IMR-90 (cell line): ENCODE results near the gene COX5B. TPM values are rescaled to one million over a fixed set of nuclear protein-coding genes. Genes with fewer than 3 reads are reported as not detected.

Source experiments
- ATAC-seq: fragments of 200-7000 bp; cut with Tn5 transposase; 2 replicates; pipeline ENCODE4 v1.9.1; 2020; ENCODE audit warnings: low read depth, mild to moderate bottlenecking, moderate library complexity
- BruUV-seq: library from RNA; stranded (reverse); fragments of 400-500 nt; replicated peaks from 2 replicates; lab custom pipeline; 2021; lab: Mats Ljungman, UMichigan
- CTCF ChIA-PET: fragments of 300-600 bp; formaldehyde crosslinking; extraction: SDS; loops from one replicate; lab custom pipeline; 2021; ENCODE audit warnings: antibody characterized with exemption; lab: Yijun Ruan, JAX
- POLR2A ChIA-PET: fragments of 300-600 bp; sonication (Branson Sonifier 250); formaldehyde crosslinking; loops from one replicate; lab custom pipeline; 2022; ENCODE audit warnings: antibody characterized with exemption; ENCODE audit not compliant: unreplicated experiment; lab: Charles Lee
- DNase-seq: peaks from one replicate; pipeline ENCODE4 v3.0.0; 2013
- H2AFZ ChIP-seq: replicated peaks from 2 replicates; pipeline ENCODE3; 2013; ENCODE audit warnings: low read length, mild to moderate bottlenecking; ENCODE audit not compliant: poor library complexity
- H2AK5ac ChIP-seq: 2 replicates; pipeline ENCODE4 v1.6.1; 2013; ENCODE audit warnings: low read depth, low read length, inconsistent platforms
- H2AK9ac ChIP-seq: replicated peaks from 2 replicates; pipeline ENCODE3; 2013; ENCODE audit warnings: mild to moderate bottlenecking, low read depth, low read length, moderate library complexity; ENCODE audit not compliant: poor library complexity
- H2BK120ac ChIP-seq: 2 replicates; pipeline ENCODE4 v1.6.1; 2013; ENCODE audit warnings: low read depth, low read length, inconsistent platforms
- H2BK15ac ChIP-seq: 3 replicates; pipeline ENCODE4 v1.6.1; 2013; ENCODE audit warnings: low read depth, low read length, inconsistent platforms
- H2BK20ac ChIP-seq: 2 replicates; pipeline ENCODE4 v1.6.1; 2013; ENCODE audit warnings: low read depth, mild to moderate bottlenecking, inconsistent platforms, low read length, moderate library complexity
- H2BK5ac ChIP-seq: 2 replicates; pipeline ENCODE4 v1.6.1; 2013; ENCODE audit warnings: mild to moderate bottlenecking, low read depth, low read length, inconsistent platforms; ENCODE audit not compliant: poor library complexity, severe bottlenecking
- H3K14ac ChIP-seq: replicated peaks from 2 replicates; pipeline ENCODE4 v1.6.1; 2013; ENCODE audit warnings: low read depth, low read length, inconsistent platforms
- H3K18ac ChIP-seq: 2 replicates; pipeline ENCODE4 v1.6.1; 2013; ENCODE audit warnings: low read depth, low read length, control low read depth
- H3K23ac ChIP-seq: 2 replicates; pipeline ENCODE4 v1.6.1; 2013; ENCODE audit warnings: low read depth, low read length, inconsistent platforms
- H3K27ac ChIP-seq: 2 replicates; pipeline ENCODE4 v1.5.1; 2013; ENCODE audit warnings: mild to moderate bottlenecking, control low read depth, low read length; ENCODE audit not compliant: insufficient read depth
- H3K27me3 ChIP-seq: 2 replicates; pipeline ENCODE4 v1.6.1; 2013; ENCODE audit warnings: low read length; ENCODE audit not compliant: control insufficient read depth, insufficient read depth
- H3K36me3 ChIP-seq: 2 replicates; pipeline ENCODE4 v1.6.1; 2013; ENCODE audit warnings: low read length, mixed read lengths; ENCODE audit not compliant: control insufficient read depth, insufficient read depth
- H3K4ac ChIP-seq: 2 replicates; pipeline ENCODE4 v1.6.1; 2013; ENCODE audit warnings: low read depth, low read length, inconsistent platforms
- H3K4me1 ChIP-seq: 2 replicates; pipeline ENCODE4 v1.6.1; 2013; ENCODE audit warnings: low read length, mixed read lengths; ENCODE audit not compliant: control insufficient read depth, insufficient read depth
- H3K4me2 ChIP-seq: 2 replicates; pipeline ENCODE4 v1.6.1; 2013; ENCODE audit warnings: low read depth, mild to moderate bottlenecking, control low read depth, low read length, moderate library complexity
- H3K4me3 ChIP-seq: 2 replicates; pipeline ENCODE4 v1.5.1; 2013; ENCODE audit warnings: low read depth, mild to moderate bottlenecking, control low read depth, low read length, moderate library complexity; ENCODE audit not compliant: insufficient read depth
- H3K56ac ChIP-seq: 2 replicates; pipeline ENCODE4 v1.6.1; 2013; ENCODE audit warnings: low read length, inconsistent platforms; ENCODE audit not compliant: insufficient read depth; ENCODE audit errors: extremely low read depth
- H3K79me1 ChIP-seq, 2 experiments: 2 replicates each; pipeline ENCODE4 v1.6.1; 2013; ENCODE audit warnings: low read length in 2 of 2, inconsistent platforms in 1 of 2, low read depth in 1 of 2
- H3K9ac ChIP-seq: 2 replicates; pipeline ENCODE4 v1.6.1; 2013; ENCODE audit warnings: low read depth, low read length, control low read depth
- H3K9me1 ChIP-seq: 2 replicates; pipeline ENCODE4 v1.6.1; 2013; ENCODE audit warnings: low read length, inconsistent platforms; ENCODE audit not compliant: insufficient read depth
- H3K9me3 ChIP-seq: 2 replicates; pipeline ENCODE4 v1.6.1; 2013; ENCODE audit warnings: low read length; ENCODE audit not compliant: control insufficient read depth, insufficient read depth
- H4K20me1 ChIP-seq: 2 replicates; pipeline ENCODE4 v1.6.1; 2013; ENCODE audit warnings: low read length, inconsistent platforms; ENCODE audit not compliant: insufficient read depth
- H4K5ac ChIP-seq: 2 replicates; pipeline ENCODE4 v1.6.1; 2013; ENCODE audit warnings: mild to moderate bottlenecking, low read depth, low read length, control low read depth
- H4K8ac ChIP-seq, 2 experiments: 2 replicates each; pipeline ENCODE4 v1.6.1; 2013; ENCODE audit warnings: low read depth in 2 of 2, low read length in 2 of 2, control low read depth in 1 of 2, inconsistent platforms in 1 of 2
- H4K91ac ChIP-seq: 2 replicates; pipeline ENCODE4 v1.6.1; 2013; ENCODE audit warnings: low read depth, low read length, inconsistent platforms; ENCODE audit not compliant: insufficient read depth
- BHLHE40 ChIP-seq: fragments of 150-350 bp; IDR thresholded peaks from 2 replicates; pipeline ENCODE4 v1.6.1; 2016; ENCODE audit warnings: mild to moderate bottlenecking, low read depth, low read length
- CEBPB ChIP-seq: IDR thresholded peaks from 2 replicates; pipeline ENCODE4 v1.6.1; 2012; ENCODE audit warnings: low read depth, low read length, improper control_type of control experiment
- CHD1 ChIP-seq: IDR thresholded peaks from 2 replicates; pipeline ENCODE4 v1.6.1; 2012; ENCODE audit warnings: low read depth, low read length, improper control_type of control experiment
- MXI1 ChIP-seq: IDR thresholded peaks from 2 replicates; pipeline ENCODE4 v1.6.1; 2012; ENCODE audit warnings: low read depth, mild to moderate bottlenecking, low read length, moderate library complexity, borderline replicate concordance
- POLR2A ChIP-seq: IDR thresholded peaks from 2 replicates; pipeline ENCODE4 v1.6.1; 2012; ENCODE audit warnings: mild to moderate bottlenecking, low read depth, low read length
- RAD21 ChIP-seq: IDR thresholded peaks from 2 replicates; pipeline ENCODE4 v1.6.1; 2012; ENCODE audit warnings: low read length, improper control_type of control experiment
- RCOR1 ChIP-seq: IDR thresholded peaks from 2 replicates; pipeline ENCODE4 v1.6.1; 2012; ENCODE audit warnings: mild to moderate bottlenecking, low read length, improper control_type of control experiment; ENCODE audit not compliant: insufficient replicate concordance
- SMC3 ChIP-seq: fragments of 150-350 bp; IDR thresholded peaks from 2 replicates; pipeline ENCODE4 v1.6.1; 2016; ENCODE audit warnings: low read depth, mild to moderate bottlenecking, antibody characterized with exemption, low read length, moderate library complexity
- WGBS, 2 experiments: methylation state at CpG; one replicate each; pipeline versions ENCODE4 v1.1.5 to v1.1.7; 2013; ENCODE audit warnings: missing lambda C conversion rate in 2 of 2; ENCODE audit not compliant: insufficient read length in 1 of 2; ENCODE audit errors: extremely low coverage in 2 of 2; 5-methylcytosine and 5-hydroxymethylcytosine counted together
- dilution Hi-C: fragments of 300-500 bp; cut with HindIII; formaldehyde crosslinking; loops from one replicate; pipeline ENCODE4 v1.14.3; 2018; ENCODE audit warnings: low sequenced_read_pairs; ENCODE audit not compliant: unreplicated experiment
- in situ Hi-C: fragments of 300-500 bp; cut with MboI; formaldehyde crosslinking; loops from 3 replicates; pipeline ENCODE4 v1.14.3; 2019; ENCODE audit warnings: low sequenced_read_pairs, inconsistent platforms, mixed read lengths
- intact Hi-C: fragments of 100-400 bp; cut with micrococcal nuclease; formaldehyde crosslinking; loops from 2 replicates; pipeline ENCODE4 v1.10.0; 2022
- polyA plus RNA-seq, 3 experiments: library from polyadenylated mRNA; depleted of rRNA; stranded (reverse); fragments of >200 nt; gene quantifications; 2 replicates each; pipeline ENCODE4 v1.2.3, GENCODE V29; 2012; ENCODE audit warnings: low replicate concordance in 1 of 3
- total RNA-seq: library from RNA; depleted of rRNA; stranded (reverse); fragments of >200 nt; gene quantifications from 2 replicates; pipeline ENCODE4 v1.2.3, GENCODE V29; 2012
- TF ChIP-seq, protein P1 (sequence below): fragments of 150-350 bp; IDR thresholded peaks from 2 replicates; pipeline ENCODE4 v1.6.1; 2016; ENCODE audit warnings: low read depth, mild to moderate bottlenecking, low read length, moderate library complexity, borderline replicate concordance
- TF ChIP-seq, protein P2 (sequence below): fragments of 150-350 bp; IDR thresholded peaks from 2 replicates; pipeline ENCODE4 v1.6.1; 2017; ENCODE audit warnings: mild to moderate bottlenecking, antibody characterized with exemption, low read length, low read depth
- TF ChIP-seq, protein P3 (sequence below): conservative IDR thresholded peaks from 2 replicates; pipeline ENCODE4 v1.5.1; 2012; ENCODE audit warnings: mild to moderate bottlenecking, low read depth, low read length, improper control_type of control experiment

COX5B gene
- total and polyA plus RNA-seq, 2 of the 4 experiments (the other 2 are of a cell fraction): 140 to 272 TPM

DNA sequence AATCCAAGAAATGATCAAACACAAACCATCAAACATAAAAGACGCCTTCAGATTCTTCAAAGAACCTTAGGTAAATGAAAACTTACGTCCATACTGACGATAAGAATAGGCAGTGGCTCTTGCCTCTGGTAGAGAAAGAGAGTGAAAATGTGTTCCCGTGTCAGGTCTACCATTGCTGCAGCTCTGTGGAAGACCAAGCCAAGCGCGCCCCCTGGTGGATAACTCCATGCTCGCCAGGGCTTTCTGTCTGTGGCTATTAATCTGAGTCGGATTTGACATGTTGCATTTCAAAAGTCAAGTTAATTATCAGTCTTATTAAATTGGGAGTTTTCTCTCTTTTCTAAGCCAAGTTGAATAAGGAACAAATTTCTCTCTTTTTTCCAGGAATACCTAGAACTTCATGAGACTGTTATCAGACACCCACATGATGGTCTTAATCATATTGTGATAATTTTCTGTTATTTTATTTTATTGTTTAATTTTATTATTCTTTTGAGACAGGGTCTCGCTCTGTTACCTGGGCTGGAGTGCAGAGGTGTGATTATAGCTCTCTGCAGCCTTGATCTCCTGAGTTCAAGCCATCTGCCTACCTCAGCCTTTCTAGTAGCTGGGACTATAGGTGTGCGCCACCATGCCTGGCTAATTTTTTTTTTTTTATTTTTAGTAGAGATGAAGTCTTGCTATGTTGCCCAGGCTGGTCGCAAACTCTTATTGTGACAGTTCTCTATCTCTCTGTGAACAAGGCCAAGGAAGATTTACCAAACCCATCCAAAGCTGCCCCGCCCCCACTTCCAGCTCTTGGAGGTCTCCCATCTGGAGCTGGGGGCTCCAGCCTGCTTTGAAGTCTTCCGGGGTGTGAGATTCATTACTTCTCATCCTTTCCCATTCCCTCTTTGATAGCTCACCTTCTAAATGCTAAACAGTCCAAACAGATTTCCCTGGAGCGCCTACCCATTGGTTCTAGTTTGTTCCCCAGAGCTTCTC is 51.7 kb downstream of the COX5B start:
- Histone ChIP-seq H3K79me1 (no peaks in the 10 kb centered on the region), H3K9me3 (no peaks in the 10 kb centered on the region), H3K36me3 (no peaks in the 10 kb centered on the region), H4K91ac (no peak overlapping the region), H2AK9ac (no peak overlapping the region), H4K20me1 (no peaks in the 10 kb centered on the region), H3K4me2 (peak overlapping the region; percentile 53; the same call in 1 of the 2 replicates), H3K4ac (no peak overlapping the region), H4K8ac (no peak overlapping the region), H3K27me3 (no peaks in the 10 kb centered on the region; the same call in none of the 2 replicates), H2BK5ac (no peak overlapping the region), H4K5ac (no peak overlapping the region), H2BK20ac (no peak overlapping the region), H2BK15ac (no peak overlapping the region), H3K14ac (no peak overlapping the region), H3K9ac (no peak overlapping the region), H3K56ac (no peak overlapping the region), H3K4me1 (no peaks in the 10 kb centered on the region), H3K27ac (no peak overlapping the region), H3K23ac (no peak overlapping the region), H3K9me1 (no peaks in the 10 kb centered on the region), H2BK120ac (no peak overlapping the region), H2AFZ (no peak overlapping the region), H3K18ac (no peak overlapping the region), H2AK5ac (no peak overlapping the region), H3K4me3 (no peak overlapping the region; the same call in 1 of the 2 replicates)
- ChIA-PET CTCF (interaction anchor here (0.6 to 5.3 kb wide), 3 partner anchors 33 to 711 kb away, joined by 5 to 47 read pairs (median 6); partner anchors contain the start of gene ANKRD36B), POLR2A (no interaction called here)
- WGBS, 2 experiments: 83% methylated on average over 1 of the region's 14 CpGs; no CpG with 5 or more reads in 1 of the 2 experiments
- TF ChIP-seq, protein P1, sequence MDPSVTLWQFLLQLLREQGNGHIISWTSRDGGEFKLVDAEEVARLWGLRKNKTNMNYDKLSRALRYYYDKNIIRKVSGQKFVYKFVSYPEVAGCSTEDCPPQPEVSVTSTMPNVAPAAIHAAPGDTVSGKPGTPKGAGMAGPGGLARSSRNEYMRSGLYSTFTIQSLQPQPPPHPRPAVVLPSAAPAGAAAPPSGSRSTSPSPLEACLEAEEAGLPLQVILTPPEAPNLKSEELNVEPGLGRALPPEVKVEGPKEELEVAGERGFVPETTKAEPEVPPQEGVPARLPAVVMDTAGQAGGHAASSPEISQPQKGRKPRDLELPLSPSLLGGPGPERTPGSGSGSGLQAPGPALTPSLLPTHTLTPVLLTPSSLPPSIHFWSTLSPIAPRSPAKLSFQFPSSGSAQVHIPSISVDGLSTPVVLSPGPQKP: no peak
- TF ChIP-seq CHD1: no peak
- TF ChIP-seq RAD21: peak; percentile 99
- TF ChIP-seq RCOR1: no peak
- TF ChIP-seq, protein P2, sequence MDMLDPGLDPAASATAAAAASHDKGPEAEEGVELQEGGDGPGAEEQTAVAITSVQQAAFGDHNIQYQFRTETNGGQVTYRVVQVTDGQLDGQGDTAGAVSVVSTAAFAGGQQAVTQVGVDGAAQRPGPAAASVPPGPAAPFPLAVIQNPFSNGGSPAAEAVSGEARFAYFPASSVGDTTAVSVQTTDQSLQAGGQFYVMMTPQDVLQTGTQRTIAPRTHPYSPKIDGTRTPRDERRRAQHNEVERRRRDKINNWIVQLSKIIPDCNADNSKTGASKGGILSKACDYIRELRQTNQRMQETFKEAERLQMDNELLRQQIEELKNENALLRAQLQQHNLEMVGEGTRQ: no peak
- TF ChIP-seq, protein P3, sequence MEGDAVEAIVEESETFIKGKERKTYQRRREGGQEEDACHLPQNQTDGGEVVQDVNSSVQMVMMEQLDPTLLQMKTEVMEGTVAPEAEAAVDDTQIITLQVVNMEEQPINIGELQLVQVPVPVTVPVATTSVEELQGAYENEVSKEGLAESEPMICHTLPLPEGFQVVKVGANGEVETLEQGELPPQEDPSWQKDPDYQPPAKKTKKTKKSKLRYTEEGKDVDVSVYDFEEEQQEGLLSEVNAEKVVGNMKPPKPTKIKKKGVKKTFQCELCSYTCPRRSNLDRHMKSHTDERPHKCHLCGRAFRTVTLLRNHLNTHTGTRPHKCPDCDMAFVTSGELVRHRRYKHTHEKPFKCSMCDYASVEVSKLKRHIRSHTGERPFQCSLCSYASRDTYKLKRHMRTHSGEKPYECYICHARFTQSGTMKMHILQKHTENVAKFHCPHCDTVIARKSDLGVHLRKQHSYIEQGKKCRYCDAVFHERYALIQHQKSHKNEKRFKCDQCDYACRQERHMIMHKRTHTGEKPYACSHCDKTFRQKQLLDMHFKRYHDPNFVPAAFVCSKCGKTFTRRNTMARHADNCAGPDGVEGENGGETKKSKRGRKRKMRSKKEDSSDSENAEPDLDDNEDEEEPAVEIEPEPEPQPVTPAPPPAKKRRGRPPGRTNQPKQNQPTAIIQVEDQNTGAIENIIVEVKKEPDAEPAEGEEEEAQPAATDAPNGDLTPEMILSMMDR: peak; percentile 99
- peak; percentile 41; the same call in 1 of the 2 replicates for TF ChIP-seq POLR2A
- peak; percentile 100 for TF ChIP-seq SMC3
- TF ChIP-seq MXI1: peak; percentile 56; the same call in 1 of the 2 replicates
- TF ChIP-seq CEBPB: no peak
- no peak for TF ChIP-seq BHLHE40
- DNase-seq (peak; percentile 69), ATAC-seq (peak; percentile 88)
- intact Hi-C loops (loop anchor here (1.0 kb wide), 2 partner anchors 33 to 107 kb away; partner anchors contain the start of gene ACTR1B), in situ Hi-C loops (loop anchor here (10.0 kb wide), 1 partner anchor 103 kb away; no protein-coding TSS in a partner anchor), dilution Hi-C loops (no loop called here)
- BruUV-seq: no TSS peak
